Common myeloid progenitor, CD34-positive (primary cell): Measurements from ENCODE around the gene ZNHIT1.

Source experiments
- CTCF ChIA-PET: fragments of 350-600 bp; sonication (Branson Sonifier 250); formaldehyde crosslinking; loops from one replicate; lab custom pipeline; 2021; ENCODE audit warnings: antibody characterized with exemption; lab: Charles Lee
- POLR2A ChIA-PET: fragments of 350-600 bp; sonication (Branson Sonifier 250); formaldehyde crosslinking; loops from one replicate; lab custom pipeline; 2021; ENCODE audit warnings: antibody characterized with exemption; lab: Charles Lee
- DNase-seq, 3 donors: peaks; one replicate each; pipeline versions ENCODE4 v3.0.0 to v3.0.0-alpha.2; 2013
- H3K27ac ChIP-seq, 2 experiments: 1 replicate in 1 of 2; 2 replicates in 1 of 2; pipeline ENCODE4 v1.7.0; 2013; ENCODE audit warnings: inconsistent platforms in 2 of 2, low read length in 2 of 2, mild to moderate bottlenecking in 2 of 2, low read depth in 1 of 2, moderate library complexity in 1 of 2; ENCODE audit not compliant: severe bottlenecking in 2 of 2, insufficient read depth in 1 of 2, poor library complexity in 1 of 2
- H3K27me3 ChIP-seq, 5 experiments: replicated peaks in 2 of 5; 1 replicate in 3 of 5; 2 replicates in 2 of 5; pipeline versions ENCODE4 v1.6.1 to v1.7.0; 2013; ENCODE audit warnings: low read length in 4 of 5, mild to moderate bottlenecking in 2 of 5, moderate library complexity in 2 of 5, inconsistent platforms in 1 of 5; ENCODE audit not compliant: insufficient read depth in 5 of 5, control insufficient read depth in 4 of 5
- H3K36me3 ChIP-seq, 4 experiments: 1 replicate in 2 of 4; 2 replicates in 2 of 4; pipeline versions ENCODE4 v1.6.1 to v1.7.0; 2013; ENCODE audit warnings: low read length in 3 of 4, control low read depth in 1 of 4, mild to moderate bottlenecking in 1 of 4; ENCODE audit not compliant: control insufficient read depth in 4 of 4, insufficient read depth in 4 of 4
- H3K4me1 ChIP-seq, 4 experiments: 1 replicate in 3 of 4; 2 replicates in 1 of 4; pipeline versions ENCODE4 v1.6.1 to v1.7.1; 2013; ENCODE audit warnings: low read length in 3 of 4, mild to moderate bottlenecking in 3 of 4, control low read depth in 1 of 4, inconsistent platforms in 1 of 4, moderate library complexity in 1 of 4; ENCODE audit not compliant: control insufficient read depth in 4 of 4, insufficient read depth in 4 of 4; ENCODE audit errors: control extremely low read depth in 1 of 4
- H3K4me3 ChIP-seq, 7 experiments: 1 replicate in 4 of 7; 2 replicates in 3 of 7; pipeline versions ENCODE4 v1.5.1 to v1.7.0; 2013; ENCODE audit warnings: mild to moderate bottlenecking in 7 of 7, low read length in 6 of 7, moderate library complexity in 6 of 7, inconsistent platforms in 2 of 7, low read depth in 2 of 7, control low read depth in 1 of 7; ENCODE audit not compliant: insufficient read depth in 4 of 7, control insufficient read depth in 1 of 7; ENCODE audit errors: extremely low read depth in 1 of 7
- H3K9me3 ChIP-seq, 5 experiments: 1 replicate in 4 of 5; 2 replicates in 1 of 5; pipeline versions ENCODE4 v1.6.1 to v1.7.1; 2013; ENCODE audit warnings: low read length in 4 of 5, mild to moderate bottlenecking in 2 of 5, inconsistent platforms in 1 of 5, low read depth in 1 of 5, moderate library complexity in 1 of 5; ENCODE audit not compliant: control insufficient read depth in 4 of 5, insufficient read depth in 2 of 5; ENCODE audit errors: control extremely low read depth in 1 of 5
- WGBS: methylation state at CpG from one replicate; pipeline ENCODE4 v1.1.5; 2013; ENCODE audit not compliant: insufficient coverage; 5-methylcytosine and 5-hydroxymethylcytosine counted together

Gene ZNHIT1

GRCh38 chr7:101243646-101244374, 25.8 kb downstream of the ZNHIT1 start:
- peaks cover 0 to 60% (median 54%) of the 10 kb centered on the region in 4 experiments for H3K4me1 ChIP-seq
- H3K4me3 ChIP-seq, result peak overlapping the region; percentile 30 to 97 (median 92)
- peaks cover 2 to 36% (median 8%) of the 10 kb centered on the region in 4 experiments for H3K36me3 ChIP-seq
- peak in 2 of 3 donors; percentile 80 to 87 for DNase-seq
- no peaks in the 10 kb centered on the region for H3K27me3 ChIP-seq
- WGBS, result 15% methylated on average over 27 of the region's 28 CpGs
- ChIA-PET CTCF (interaction anchor here (0.5 to 4.7 kb wide), 22 partner anchors 9 to 1092 kb away, joined by 3 to 57 read pairs (median 3); partner anchors contain the start of genes PLOD3 and ZNHIT1), POLR2A (interaction anchor here (0.6 to 2.7 kb wide), 3 partner anchors 26 to 689 kb away, joined by 3 to 12 read pairs (median 3); partner anchors contain the start of genes PLOD3 and ZNHIT1)
- peak overlapping the region; percentile 79 to 90 for H3K27ac ChIP-seq
- no peaks in the 10 kb centered on the region for H3K9me3 ChIP-seq

- ChIA-PET CTCF (interaction anchor here (0.6 to 4.7 kb wide), 22 partner anchors 10 to 1043 kb away, joined by 3 to 57 read pairs (median 3); partner anchors contain the start of genes PLOD3 and ZNHIT1), POLR2A (interaction anchor here (0.6 to 2.7 kb wide), 3 partner anchors 27 to 688 kb away, joined by 3 to 12 read pairs (median 3); partner anchors contain the start of genes PLOD3 and ZNHIT1)
- H3K36me3 ChIP-seq, result peaks cover 4 to 35% (median 9%) of the 10 kb centered on the region in 4 experiments
- H3K9me3 ChIP-seq, result no peaks in the 10 kb centered on the region
- H3K27me3 ChIP-seq, result no peaks in the 10 kb centered on the region
- peak within 1 kb of the TSS; percentile 79 to 97 (median 92) for H3K4me3 ChIP-seq
- peak; percentile 89 to 94 (median 92) for DNase-seq
- H3K27ac ChIP-seq, result peak within 1 kb of the TSS; percentile 79 to 90
- peaks cover 0 to 52% (median 46%) of the 10 kb centered on the region in 4 experiments for H3K4me1 ChIP-seq
- under 1% methylated on average over 37 of the region's 45 CpGs for WGBS
These were observed 26.6 kb downstream of the ZNHIT1 start, which contains the start of gene FIS1 for GRCh38 chr7:101244375-101245146. Gene FIS1, minus strand, starts transcription at chr7:101245081. Its CDS starts 77 bp downstream, at chr7:101245004.

GRCh38 chr7:101245147-101245668, 27.2 kb downstream of the ZNHIT1 start:
- POLR2A ChIA-PET, result interaction anchor here (2.7 kb wide), 1 partner anchor 27 kb away, joined by 12 read pairs; the partner anchor contains the start of genes PLOD3 and ZNHIT1
- Histone ChIP-seq H3K4me3 (peak overlapping the region; percentile 79 to 97 (median 92)), H3K4me1 (peaks cover 0 to 46% (median 40%) of the 10 kb centered on the region in 4 experiments), H3K27ac (peak overlapping the region in 1 of 2 experiments; percentile 90), H3K9me3 (no peaks in the 10 kb centered on the region), H3K36me3 (peaks cover 4 to 28% (median 10%) of the 10 kb centered on the region in 4 experiments), H3K27me3 (no peaks in the 10 kb centered on the region)
- 33% methylated on average over 30 of the region's 32 CpGs for WGBS
- no peak for DNase-seq
- CTCF ChIA-PET, result interaction anchor here (0.8 to 4.7 kb wide), 10 partner anchors 9 to 1042 kb away, joined by 3 to 57 read pairs (median 4); partner anchors contain the start of genes PLOD3 and ZNHIT1

- H3K9me3 ChIP-seq, result no peaks in the 10 kb centered on the region
- H3K36me3 ChIP-seq, result peaks cover 4 to 24% (median 10%) of the 10 kb centered on the region in 4 experiments
- 87% methylated on average over 2 of the region's 5 CpGs for WGBS
- CTCF ChIA-PET, result interaction anchor here (0.8 to 2.6 kb wide), 3 partner anchors 9 to 35 kb away, joined by 3 to 13 read pairs (median 4); no protein-coding TSS in a partner anchor
- no peaks in the 10 kb centered on the region for H3K27me3 ChIP-seq
- POLR2A ChIA-PET, result interaction anchor here (1.2 kb wide), 1 partner anchor 11 kb away, joined by 6 read pairs; the partner anchor contains the start of gene CLDN15
- H3K4me3 ChIP-seq, result no peak overlapping the region
- no peak overlapping the region for H3K27ac ChIP-seq
- no peak for DNase-seq
- H3K4me1 ChIP-seq, result peaks cover 6 to 41% (median 26%) of the 10 kb centered on the region in 4 experiments
These were observed 30.3 kb downstream of the ZNHIT1 start for GRCh38 chr7:101248276-101248675.

GRCh38 chr7:101250324-101250723, 32.4 kb downstream of the ZNHIT1 start:
- H3K4me1 ChIP-seq, result peaks cover 6 to 24% (median 13%) of the 10 kb centered on the region in 4 experiments
- H3K27me3 ChIP-seq, result no peaks in the 10 kb centered on the region
- DNase-seq, result no peak
- no peak overlapping the region for H3K27ac ChIP-seq
- WGBS, result 94% methylated on average over 3 of the region's 3 CpGs
- H3K4me3 ChIP-seq, result peak overlapping the region in 2 of 7 experiments; percentile 16 to 32
- POLR2A ChIA-PET, result no interaction called here
- CTCF ChIA-PET, result interaction anchor here (1.7 kb wide), 1 partner anchor 33 kb away, joined by 7 read pairs; the partner anchor contains the start of genes PLOD3 and ZNHIT1
- H3K36me3 ChIP-seq, result peaks cover 4 to 24% (median 10%) of the 10 kb centered on the region in 4 experiments
- no peaks in the 10 kb centered on the region for H3K9me3 ChIP-seq
